Measurements from ENCODE around the gene SLIT2. TPM values are rescaled to one million over a fixed set of nuclear protein-coding genes. Genes with fewer than 3 reads are reported as not detected.

SLIT2 gene
- total and polyA plus RNA-seq, 2 donors (not counting 1 experiment from before 2014, with no cell fraction given), result not detected

- ChIA-PET POLR2A (no interaction called here), CTCF (no interaction called here)
- H3K36me3 ChIP-seq (replicated peaks in 1 of 2; ENCODE audit: control extremely low read depth in 1 of 2, control insufficient read depth in 1 of 2, extremely low read depth in 1 of 2, insufficient read depth in 2 of 2, low read length in 1 of 2), result no peaks in the 10 kb centered on the region
- TF ChIP-seq EZH2 (IDR thresholded peaks at IDR 0.05; ENCODE audit: borderline replicate concordance, insufficient read depth, low read depth, low read length, poor library complexity, severe bottlenecking) (no peak), CTCF (IDR thresholded peaks at IDR 0.05) (no peak)
- Mint-ChIP-seq H3K27ac (no peak overlapping the region), H3K4me3 (no peak overlapping the region), H3K4me1 (no peaks in the 10 kb centered on the region), H3K9me3 (ENCODE audit: insufficient read depth) (no peaks in the 10 kb centered on the region), H3K27me3 (no peaks in the 10 kb centered on the region)
- DNase-seq (no peak), ATAC-seq (ENCODE audit: low read depth) (no peak)
- no peak overlapping the region for H3K4me3 ChIP-seq (ENCODE audit: control extremely low read depth in 1 of 5, extremely low read depth in 1 of 5, insufficient read depth in 1 of 5, low read depth in 2 of 5, low read length in 4 of 5)
- no peak overlapping the region for H3K27ac ChIP-seq (ENCODE audit: low read length in 2 of 2)
- H4K20me1 ChIP-seq (ENCODE audit: control insufficient read depth, insufficient read depth, low read length, poor library complexity, severe bottlenecking), result no peaks in the 10 kb centered on the region
- H3K79me2 ChIP-seq (ENCODE audit: control insufficient read depth, insufficient read depth, low read length), result no peaks in the 10 kb centered on the region
- H3K9me3 ChIP-seq (ENCODE audit: control extremely low read depth in 1 of 3, control insufficient read depth in 2 of 3, insufficient read depth in 1 of 3, low read length in 2 of 3), result no peaks in the 10 kb centered on the region
- 94% methylated on average over 3 of the region's 8 CpGs for WGBS (ENCODE audit: insufficient coverage)
- no peak overlapping the region for H3K9ac ChIP-seq (ENCODE audit: low read length)
- H2AFZ ChIP-seq (ENCODE audit: insufficient read depth, low read depth, low read length, poor library complexity, severe bottlenecking), result no peak overlapping the region
- H3K4me1 ChIP-seq (ENCODE audit: control insufficient read depth in 2 of 2, insufficient read depth in 2 of 2, low read length in 2 of 2), result no peaks in the 10 kb centered on the region
- intact Hi-C loops (cut with micrococcal nuclease), result no loop called here
- H3K4me2 ChIP-seq (replicated peaks; ENCODE audit: low read depth, low read length, poor library complexity, severe bottlenecking), result no peak overlapping the region
- H3K27me3 ChIP-seq (replicated peaks in 1 of 4; ENCODE audit: control extremely low read depth in 1 of 4, control insufficient read depth in 3 of 4, insufficient read depth in 4 of 4, low read length in 3 of 4), result no peaks in the 10 kb centered on the region
Measured at GRCh38 chr4:20288047-20288650, 36.4 kb downstream of the SLIT2 start.

- POLR2A ChIA-PET, result no interaction called here
- Histone ChIP-seq H2AFZ (ENCODE audit: insufficient read depth, low read depth, low read length, poor library complexity, severe bottlenecking) (no peak overlapping the region), H3K4me3 (ENCODE audit: control extremely low read depth in 1 of 5, extremely low read depth in 1 of 5, insufficient read depth in 1 of 5, low read depth in 2 of 5, low read length in 4 of 5) (no peak overlapping the region), H3K36me3 (replicated peaks in 1 of 2; ENCODE audit: control extremely low read depth in 1 of 2, control insufficient read depth in 1 of 2, extremely low read depth in 1 of 2, insufficient read depth in 2 of 2, low read length in 1 of 2) (no peaks in the 10 kb centered on the region), H3K9ac (ENCODE audit: low read length) (no peak overlapping the region), H3K79me2 (ENCODE audit: control insufficient read depth, insufficient read depth, low read length) (no peaks in the 10 kb centered on the region), H4K20me1 (ENCODE audit: control insufficient read depth, insufficient read depth, low read length, poor library complexity, severe bottlenecking) (no peaks in the 10 kb centered on the region), H3K9me3 (ENCODE audit: control extremely low read depth in 1 of 3, control insufficient read depth in 2 of 3, insufficient read depth in 1 of 3, low read length in 2 of 3) (no peaks in the 10 kb centered on the region), H3K4me1 (ENCODE audit: control insufficient read depth in 2 of 2, insufficient read depth in 2 of 2, low read length in 2 of 2) (no peaks in the 10 kb centered on the region), H3K27me3 (replicated peaks in 1 of 4; ENCODE audit: control extremely low read depth in 1 of 4, control insufficient read depth in 3 of 4, insufficient read depth in 4 of 4, low read length in 3 of 4) (no peaks in the 10 kb centered on the region), H3K27ac (ENCODE audit: low read length in 2 of 2) (no peak overlapping the region), H3K4me2 (replicated peaks; ENCODE audit: low read depth, low read length, poor library complexity, severe bottlenecking) (no peak overlapping the region)
- TF ChIP-seq CTCF (IDR thresholded peaks at IDR 0.05) (no peak), EZH2 (IDR thresholded peaks at IDR 0.05; ENCODE audit: borderline replicate concordance, insufficient read depth, low read depth, low read length, poor library complexity, severe bottlenecking) (no peak)
- Mint-ChIP-seq H3K27me3 (no peaks in the 10 kb centered on the region), H3K4me1 (no peaks in the 10 kb centered on the region), H3K4me3 (no peak overlapping the region), H3K27ac (no peak overlapping the region), H3K9me3 (ENCODE audit: insufficient read depth) (no peaks in the 10 kb centered on the region)
- no peak for ATAC-seq (ENCODE audit: low read depth)
- intact Hi-C loops (cut with micrococcal nuclease), result no loop called here
- no peak for DNase-seq
- WGBS (ENCODE audit: insufficient coverage), result 83% methylated on average over 1 of the region's 2 CpGs
- CTCF ChIA-PET, result no interaction called here
Measured at GRCh38 chr4:20288846-20289512, 37.3 kb downstream of the SLIT2 start.

Data from B cell (primary cell).